ENCODE data around the gene PPP2R5C.
A peak's percentile ranks its signal among the peaks of the same experiment; 100 is the strongest.

PPP2R5C gene

DNA sequence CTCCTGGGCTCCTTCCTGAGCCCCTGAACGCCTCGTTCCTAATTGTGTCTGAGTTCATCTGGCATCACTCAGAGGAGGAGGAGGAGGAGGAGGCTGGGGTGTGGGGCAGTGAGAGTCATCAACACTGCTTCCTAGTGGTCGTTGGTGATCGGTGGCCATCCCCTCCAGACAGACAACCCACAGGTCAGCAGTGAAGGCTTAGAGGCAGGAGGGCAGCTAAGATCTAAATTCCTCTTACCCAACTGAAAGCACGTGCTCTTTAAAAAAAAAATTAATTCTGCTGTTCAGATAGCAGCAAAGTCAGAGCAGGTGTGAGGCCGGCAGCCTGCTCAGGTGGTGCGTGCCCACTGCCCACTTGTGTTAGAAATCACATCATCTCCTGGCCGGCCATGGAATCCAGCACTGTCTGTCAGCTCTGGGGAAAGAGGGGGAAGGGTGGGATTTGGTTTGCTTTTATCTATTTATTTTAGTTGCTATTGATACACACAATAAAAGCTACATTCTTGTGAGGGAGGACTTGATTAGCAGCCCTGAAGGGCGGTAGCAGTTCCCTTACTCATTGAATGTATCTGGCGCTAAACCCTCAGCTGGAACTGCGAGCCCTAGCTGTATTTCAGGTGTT lies 46.6 kb downstream of the PPP2R5C start:
- no peak for DNase-seq
- in situ Hi-C loops (cut with MboI; ENCODE audit: low pct_unique_long_range_greater_than_20kb, low sequenced_read_pairs) = no loop called here

DNA sequence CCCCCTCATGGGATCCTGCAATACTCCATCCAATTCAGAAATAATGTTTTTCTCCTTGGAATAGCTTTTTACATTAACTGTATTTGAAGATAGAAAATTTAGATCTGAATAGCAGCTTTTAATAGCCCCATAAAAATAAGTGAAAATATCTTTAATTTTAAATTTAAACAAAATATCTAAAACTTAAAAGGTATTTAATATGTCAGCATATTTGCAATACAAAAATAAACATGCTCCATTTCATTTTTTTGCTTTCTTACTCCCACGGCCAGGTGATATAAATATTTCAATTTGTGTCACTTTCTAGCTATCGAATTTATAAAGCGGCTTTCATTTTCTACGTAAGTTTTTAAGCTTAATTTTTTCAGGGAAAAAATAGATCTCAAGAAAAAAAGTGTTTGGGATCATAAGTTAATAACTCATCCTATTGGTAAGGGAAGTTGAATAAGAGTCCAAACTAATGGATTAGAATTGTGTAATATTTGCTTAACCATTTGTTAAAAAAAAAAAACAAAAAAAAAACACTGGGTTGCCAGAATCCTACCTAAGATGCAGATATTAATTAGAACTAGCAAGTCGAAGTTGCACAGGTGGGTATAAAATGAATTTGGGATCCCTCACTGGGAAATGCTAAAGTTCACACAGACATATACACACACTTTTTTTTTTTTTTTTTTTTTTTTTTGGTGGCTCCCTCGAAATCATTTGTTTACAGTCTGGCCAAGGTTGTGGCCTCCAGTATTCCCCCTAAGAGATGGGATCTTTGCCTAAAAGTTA lies 47.6 kb downstream of the PPP2R5C start:
- no peak for DNase-seq
- in situ Hi-C loops (cut with MboI; ENCODE audit: low pct_unique_long_range_greater_than_20kb, low sequenced_read_pairs) = no loop called here

DNA sequence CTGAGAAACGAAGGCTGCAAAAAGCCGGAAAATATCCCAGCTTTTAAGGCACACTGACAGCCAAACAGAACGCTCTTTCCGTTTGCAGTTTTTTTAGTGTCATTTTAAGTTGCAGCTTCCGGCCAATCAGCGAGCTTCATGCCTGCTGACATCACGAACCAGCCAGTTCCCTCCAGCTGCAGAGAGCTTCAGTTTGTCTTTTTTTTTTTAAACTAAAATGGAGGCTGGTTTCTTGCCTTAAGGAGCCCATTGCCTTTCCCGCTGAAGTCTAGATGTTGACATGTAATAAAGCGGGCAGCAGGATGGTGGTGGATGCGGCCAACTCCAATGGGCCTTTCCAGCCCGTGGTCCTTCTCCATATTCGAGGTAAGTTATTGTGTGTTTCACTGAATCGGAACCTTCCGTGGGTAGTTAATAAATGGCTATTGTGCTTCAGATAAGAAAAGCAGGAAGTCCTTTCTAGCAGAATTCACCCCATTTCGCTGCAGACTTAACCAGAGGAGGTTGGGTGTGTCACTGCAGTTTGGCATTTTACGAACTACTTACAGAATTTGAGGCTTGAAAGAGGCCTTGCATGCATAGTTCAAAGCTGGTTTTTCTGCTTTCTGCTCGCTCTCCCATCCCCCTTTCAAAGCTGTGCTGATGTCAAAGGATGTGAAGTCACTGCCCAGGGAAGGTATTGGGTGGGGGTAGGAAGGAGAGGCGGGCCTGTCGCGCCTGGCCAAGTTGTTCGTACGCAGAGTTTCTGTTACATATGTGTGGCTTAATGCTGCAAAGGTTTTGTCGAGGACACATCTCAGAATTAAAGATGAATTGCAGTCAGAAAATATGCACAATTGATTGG lies 48.4 kb downstream of the PPP2R5C start:
- DNase-seq = peak; percentile 95
- in situ Hi-C loops (cut with MboI; ENCODE audit: low pct_unique_long_range_greater_than_20kb, low sequenced_read_pairs) = no loop called here

DNA sequence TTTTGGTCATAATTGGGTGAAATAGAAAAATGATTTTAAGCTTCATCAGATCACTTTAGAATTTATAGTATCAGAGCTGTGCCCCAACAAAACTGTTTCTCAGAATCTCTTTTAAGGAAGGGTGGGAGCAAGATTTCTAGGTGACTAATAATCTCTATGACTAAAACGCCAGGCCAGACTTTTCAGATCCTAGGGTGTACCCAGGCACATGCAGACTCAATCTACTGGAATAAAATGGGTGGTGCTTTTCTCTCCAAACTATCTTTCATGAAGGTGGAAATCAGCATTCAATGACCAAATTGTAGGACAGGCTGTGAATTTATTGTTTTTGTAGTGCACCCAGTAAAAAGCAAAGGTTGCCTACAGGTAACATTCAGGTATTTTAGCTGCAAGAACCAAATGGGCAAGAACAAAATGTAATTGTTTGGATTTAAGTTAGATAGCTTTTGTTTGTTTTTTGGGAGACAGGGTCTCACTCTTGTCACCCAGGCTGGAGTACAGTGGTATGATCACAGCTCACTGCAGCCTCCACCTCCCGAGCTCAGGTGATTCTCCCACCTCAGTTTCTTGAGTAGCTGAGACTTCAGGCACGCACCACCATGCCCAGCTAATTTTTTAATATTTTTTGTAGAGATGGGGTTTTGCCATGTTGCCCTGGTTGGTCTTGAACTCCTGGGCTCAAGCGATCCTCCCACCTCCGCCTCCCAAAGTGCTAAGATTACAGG lies 49.5 kb downstream of the PPP2R5C start:
- in situ Hi-C loops (cut with MboI; ENCODE audit: low pct_unique_long_range_greater_than_20kb, low sequenced_read_pairs) = no loop called here
- no peak for DNase-seq

DNA sequence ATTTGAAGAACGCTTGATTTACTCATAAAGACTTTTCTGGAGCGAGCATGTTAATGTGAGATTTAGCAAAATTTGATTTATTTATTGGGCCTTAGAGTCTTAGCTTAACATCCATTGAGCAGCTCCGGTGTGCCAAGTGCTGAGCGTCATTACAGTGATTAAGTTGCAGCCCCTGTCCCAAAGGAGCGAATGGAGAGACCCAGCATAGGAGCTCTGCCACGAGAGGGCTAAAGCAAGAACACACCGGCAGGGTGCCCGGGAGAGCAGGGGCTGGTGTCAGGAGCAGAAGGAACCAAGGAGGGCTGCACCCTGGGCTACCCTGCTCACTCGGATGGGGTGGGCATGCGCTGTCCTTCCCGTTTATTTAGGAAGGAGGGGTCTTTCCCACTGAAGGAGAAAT lies 50.6 kb downstream of the PPP2R5C start:
- DNase-seq = no peak
- in situ Hi-C loops (cut with MboI; ENCODE audit: low pct_unique_long_range_greater_than_20kb, low sequenced_read_pairs) = no loop called here

DNA sequence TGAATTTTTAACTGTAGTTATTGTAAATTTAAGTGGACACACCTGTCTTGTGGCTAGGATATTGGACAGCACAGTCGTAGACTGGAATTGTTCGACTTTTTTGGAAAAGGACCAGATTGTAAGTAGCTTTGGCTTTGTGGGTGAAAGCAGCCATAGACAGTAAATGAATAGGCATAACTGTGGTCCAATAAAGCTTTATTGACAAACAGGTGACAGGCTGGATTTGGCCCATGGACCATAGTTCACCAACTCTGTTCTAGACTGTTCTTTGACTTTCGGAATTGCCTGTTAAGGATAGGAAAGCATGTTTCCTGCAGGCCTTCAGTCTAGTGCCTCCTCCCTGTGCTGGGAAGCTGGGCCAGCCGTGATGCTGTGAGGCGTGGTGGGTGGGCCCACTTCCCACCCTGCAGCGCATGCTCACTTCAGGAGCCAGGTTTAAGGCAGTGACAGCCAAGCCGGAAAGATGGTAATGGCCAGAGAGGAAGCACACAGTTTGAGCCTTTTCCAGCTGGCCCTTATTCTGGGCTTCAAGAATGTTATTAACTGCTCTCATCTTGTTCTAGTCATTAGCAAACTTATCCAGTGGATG lies 51.8 kb downstream of the PPP2R5C start:
- in situ Hi-C loops (cut with MboI; ENCODE audit: low pct_unique_long_range_greater_than_20kb, low sequenced_read_pairs) = no loop called here
- no peak for DNase-seq

DNA sequence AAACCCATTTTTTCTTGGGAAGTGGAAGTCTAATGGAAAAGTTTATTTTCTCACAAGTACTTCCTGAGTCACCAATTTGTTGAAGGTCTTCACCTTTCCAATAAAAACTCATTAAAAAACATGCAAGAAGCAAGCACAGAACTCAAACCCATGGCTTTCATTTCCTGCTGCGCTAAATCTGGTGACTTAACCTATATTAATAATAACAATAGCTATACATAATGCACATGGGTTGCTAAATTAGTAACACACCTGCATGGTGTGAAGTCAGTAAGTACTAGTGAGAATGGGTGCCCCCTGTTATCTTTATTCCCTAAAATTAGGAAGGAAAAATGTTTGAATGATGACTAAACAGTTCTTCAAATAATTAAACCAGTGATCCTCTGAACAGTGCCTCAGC lies 52.3 kb downstream of the PPP2R5C start:
- no peak for DNase-seq
- in situ Hi-C loops (cut with MboI; ENCODE audit: low pct_unique_long_range_greater_than_20kb, low sequenced_read_pairs) = no loop called here

DNA sequence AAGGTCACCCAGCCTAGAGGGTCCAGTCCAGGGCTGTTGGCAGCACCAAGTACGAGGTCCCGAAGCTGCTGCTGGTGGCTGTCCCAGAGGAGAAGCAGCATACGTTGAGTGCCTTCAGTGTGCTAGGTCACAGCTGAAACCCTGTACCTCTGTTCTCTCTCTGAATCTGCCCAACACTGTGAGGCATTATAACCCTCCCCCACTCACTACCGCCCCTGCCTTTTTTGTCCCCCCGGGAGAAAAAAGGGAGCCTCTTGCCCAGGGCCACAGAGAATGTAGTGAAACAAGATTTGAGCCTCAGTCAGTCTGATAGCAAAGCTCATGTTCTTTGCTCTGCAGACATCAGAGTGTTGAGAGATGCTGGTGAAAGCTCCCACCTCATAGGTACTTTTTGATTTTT lies 53.4 kb downstream of the PPP2R5C start:
- in situ Hi-C loops (cut with MboI; ENCODE audit: low pct_unique_long_range_greater_than_20kb, low sequenced_read_pairs) = no loop called here

DNA sequence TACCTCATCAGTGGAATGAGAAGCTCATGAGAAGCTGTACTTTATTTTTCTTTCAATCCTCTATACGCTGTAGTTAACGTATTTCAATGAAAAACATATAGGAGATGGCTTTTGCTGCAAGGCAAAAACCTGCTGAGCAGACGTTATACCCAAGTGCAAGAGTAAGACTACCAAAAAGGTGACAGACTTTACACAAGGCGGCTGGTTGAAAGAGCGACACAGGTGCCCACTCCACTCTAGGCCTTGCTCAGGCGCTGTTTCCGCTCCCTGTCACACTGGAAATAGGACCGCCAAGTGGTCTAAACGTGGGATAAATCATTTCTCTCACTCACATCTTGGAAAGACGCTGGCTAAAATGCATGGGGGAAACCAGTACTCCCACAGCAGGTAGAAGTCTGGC lies 54.5 kb downstream of the PPP2R5C start:
- in situ Hi-C loops (cut with MboI; ENCODE audit: low pct_unique_long_range_greater_than_20kb, low sequenced_read_pairs) = no loop called here
- DNase-seq = no peak

More for the DNA sequence above, 53.4 kb downstream of the PPP2R5C start:
- no peak for DNase-seq

DNA sequence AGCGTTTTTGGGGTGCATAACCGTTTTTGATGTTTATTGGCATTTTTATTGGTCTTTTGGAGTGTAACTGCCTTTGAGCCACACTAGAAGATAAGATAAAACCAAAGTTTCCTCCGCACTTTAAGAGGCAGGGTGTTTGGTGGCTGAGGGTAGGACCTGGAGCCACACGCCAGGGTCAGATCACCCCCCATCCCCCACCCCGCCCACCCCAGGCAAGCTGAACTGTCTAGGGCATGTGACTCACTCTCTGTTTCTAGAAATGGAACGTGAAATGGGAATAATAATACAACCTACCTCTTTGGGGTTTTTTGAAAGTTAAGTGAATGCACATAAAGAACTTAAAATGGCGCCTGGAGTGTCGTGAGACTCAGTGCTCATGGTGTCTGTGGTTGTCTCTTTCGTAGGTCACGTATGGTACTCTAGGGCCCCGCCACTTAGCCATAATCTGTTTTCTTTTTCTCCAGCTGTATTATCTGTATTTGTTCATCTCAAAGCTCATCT lies 56.0 kb downstream of the PPP2R5C start:
- in situ Hi-C loops (cut with MboI; ENCODE audit: low pct_unique_long_range_greater_than_20kb, low sequenced_read_pairs) = no loop called here
- DNase-seq = no peak

DNA sequence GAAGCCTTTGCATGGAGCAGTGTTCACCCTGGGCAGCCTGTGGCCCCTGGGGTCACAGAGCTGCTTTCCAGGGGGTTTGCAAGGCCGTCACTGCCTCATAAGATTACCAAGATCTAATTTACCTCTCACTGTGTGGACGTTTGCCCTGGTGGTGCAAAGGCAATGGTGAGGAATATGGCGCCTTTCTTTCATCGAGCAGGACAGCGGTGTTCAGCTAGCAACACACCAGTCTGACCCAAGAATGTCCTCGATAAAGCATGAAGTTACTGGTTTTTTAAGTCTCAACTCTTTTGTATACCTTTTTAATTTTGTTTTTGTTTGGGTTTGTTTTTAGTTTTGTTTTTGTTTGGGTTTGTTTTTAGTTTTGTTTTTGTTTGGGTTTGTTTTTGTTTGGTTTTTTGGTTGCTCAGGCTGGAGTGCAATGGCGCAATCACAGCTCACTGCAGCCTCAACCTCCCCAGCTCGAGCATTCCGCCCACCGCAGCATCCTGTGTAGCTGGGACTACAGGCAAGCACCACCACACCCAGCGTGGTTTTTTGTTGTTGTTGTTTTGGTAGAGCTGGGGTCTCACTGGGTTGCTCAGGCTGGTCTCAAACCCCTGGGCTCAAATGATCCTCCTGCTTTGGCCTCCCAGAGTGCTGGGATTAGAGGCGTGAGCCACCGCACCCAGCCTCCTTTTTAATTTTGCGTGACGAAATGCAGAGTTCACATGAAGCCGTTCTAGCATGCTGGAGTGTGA lies 57.9 kb downstream of the PPP2R5C start:
- in situ Hi-C loops (cut with MboI; ENCODE audit: low pct_unique_long_range_greater_than_20kb, low sequenced_read_pairs) = no loop called here

DNA sequence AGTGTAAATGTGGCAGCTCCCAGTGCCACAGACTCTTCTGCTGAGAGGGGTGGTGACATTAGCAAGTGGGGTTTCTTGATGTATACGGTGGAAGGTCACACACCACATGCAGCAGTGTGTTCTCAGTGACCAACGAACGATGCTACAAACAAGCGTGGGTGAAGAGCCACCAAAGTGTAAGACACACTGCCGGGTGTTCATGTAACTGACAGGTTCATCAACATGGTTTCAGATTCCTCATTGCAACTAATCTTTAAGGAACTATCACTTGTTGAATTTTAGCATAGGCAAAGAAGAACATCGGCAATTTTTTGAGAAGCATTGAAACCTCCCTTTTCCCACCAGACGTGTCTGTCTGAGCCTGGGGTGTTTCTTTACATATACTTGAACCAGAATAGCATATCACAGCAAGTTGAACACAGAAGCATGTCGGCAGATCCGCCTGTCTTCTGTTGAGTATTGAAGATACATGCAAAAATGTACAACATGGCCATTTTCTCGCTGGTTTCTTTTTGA lies 58.8 kb downstream of the PPP2R5C start:
- in situ Hi-C loops (cut with MboI; ENCODE audit: low pct_unique_long_range_greater_than_20kb, low sequenced_read_pairs) = no loop called here
- DNase-seq = no peak

More for the DNA sequence above, 57.9 kb downstream of the PPP2R5C start:
- no peak for DNase-seq

DNA sequence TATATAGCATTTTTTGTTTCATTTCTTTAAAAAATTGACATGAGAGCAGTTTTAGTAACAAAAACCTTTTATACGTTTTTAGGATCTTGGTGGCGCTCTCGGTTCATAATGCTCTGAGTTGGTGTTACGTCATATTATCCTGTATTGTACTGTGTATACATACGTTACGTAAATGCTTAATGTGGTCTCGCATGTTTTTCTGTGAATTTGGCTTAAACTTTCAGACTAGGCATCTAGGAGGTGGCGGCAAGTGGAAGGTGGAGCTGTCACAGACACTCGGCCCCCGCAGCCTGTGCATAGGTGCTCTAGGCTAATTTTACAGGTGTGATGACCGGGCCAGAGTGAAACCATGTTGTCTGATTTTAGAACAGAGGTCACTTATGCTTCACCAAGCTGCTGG lies 60.0 kb downstream of the PPP2R5C start:
- no peak for DNase-seq
- in situ Hi-C loops (cut with MboI; ENCODE audit: low pct_unique_long_range_greater_than_20kb, low sequenced_read_pairs) = no loop called here

DNA sequence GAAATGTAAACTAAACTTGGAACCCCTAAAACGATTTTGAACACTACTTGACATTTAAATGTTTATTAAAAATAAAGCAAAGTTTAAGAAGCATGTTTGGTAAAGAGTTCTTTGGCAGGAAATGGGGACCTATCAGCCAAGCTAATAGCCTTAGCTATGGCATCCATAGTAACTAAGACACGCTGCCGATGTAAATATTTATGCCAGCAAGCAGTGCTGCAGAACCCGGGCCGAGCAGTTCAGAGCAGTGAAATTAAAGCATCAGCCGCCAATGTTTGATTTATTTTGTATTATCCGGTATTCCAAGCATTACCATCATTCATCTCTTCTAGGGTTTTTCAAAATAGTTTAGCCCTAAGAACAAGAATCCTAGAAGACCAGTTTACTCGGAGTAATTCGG lies 61.6 kb downstream of the PPP2R5C start:
- in situ Hi-C loops (cut with MboI; ENCODE audit: low pct_unique_long_range_greater_than_20kb, low sequenced_read_pairs) = no loop called here

DNA sequence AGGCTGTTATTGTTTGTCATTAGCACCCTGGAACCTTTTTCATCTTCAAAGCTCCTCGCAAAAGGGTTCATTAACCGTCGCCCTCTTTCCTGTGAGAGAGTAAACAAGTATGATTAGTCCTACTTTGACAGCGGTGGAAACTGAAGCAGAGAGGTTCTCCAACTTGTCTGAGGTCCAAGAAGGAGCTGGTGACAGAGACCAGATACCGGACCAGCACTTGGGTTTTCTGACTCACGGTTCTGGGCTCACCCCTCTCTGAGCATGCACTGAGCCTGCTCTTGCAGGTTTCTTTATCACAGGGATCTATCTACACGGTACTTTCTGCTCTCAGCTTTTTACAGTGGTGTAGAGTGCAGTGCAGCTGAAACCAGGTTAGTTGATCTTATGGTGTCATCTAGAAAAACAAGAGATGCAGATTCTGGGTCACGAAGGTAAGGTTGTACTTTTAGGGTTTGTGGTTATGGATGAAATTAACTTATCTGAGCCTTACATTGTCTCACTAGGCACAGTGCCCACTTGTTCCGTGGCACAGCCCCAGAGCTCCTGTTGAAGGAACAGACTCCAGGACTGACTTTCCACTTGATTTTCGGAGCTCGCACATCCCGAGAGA lies 62.1 kb downstream of the PPP2R5C start:
- no peak for DNase-seq
- in situ Hi-C loops (cut with MboI; ENCODE audit: low pct_unique_long_range_greater_than_20kb, low sequenced_read_pairs) = no loop called here

More for the DNA sequence above, 61.6 kb downstream of the PPP2R5C start:
- DNase-seq = no peak

DNA sequence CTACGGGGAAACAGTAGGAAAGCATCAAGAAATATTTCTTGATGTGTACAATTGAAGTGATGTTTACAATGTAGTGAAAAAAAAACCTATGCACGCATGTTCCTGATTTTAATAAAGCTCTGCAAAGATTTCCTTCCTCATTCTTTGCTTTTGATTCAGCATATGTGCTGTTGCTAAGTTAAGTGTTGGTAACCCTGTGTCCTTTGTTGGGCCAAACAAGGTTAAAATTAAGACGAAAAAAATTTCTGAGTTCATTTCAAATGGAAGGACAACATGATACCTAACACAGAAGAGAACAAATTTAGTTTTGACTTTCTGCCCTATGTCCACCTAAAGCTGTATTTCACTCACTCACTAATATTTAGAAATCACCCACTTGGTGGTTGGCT lies 62.8 kb downstream of the PPP2R5C start:
- DNase-seq = peak; percentile 59
- in situ Hi-C loops (cut with MboI; ENCODE audit: low pct_unique_long_range_greater_than_20kb, low sequenced_read_pairs) = no loop called here

DNA sequence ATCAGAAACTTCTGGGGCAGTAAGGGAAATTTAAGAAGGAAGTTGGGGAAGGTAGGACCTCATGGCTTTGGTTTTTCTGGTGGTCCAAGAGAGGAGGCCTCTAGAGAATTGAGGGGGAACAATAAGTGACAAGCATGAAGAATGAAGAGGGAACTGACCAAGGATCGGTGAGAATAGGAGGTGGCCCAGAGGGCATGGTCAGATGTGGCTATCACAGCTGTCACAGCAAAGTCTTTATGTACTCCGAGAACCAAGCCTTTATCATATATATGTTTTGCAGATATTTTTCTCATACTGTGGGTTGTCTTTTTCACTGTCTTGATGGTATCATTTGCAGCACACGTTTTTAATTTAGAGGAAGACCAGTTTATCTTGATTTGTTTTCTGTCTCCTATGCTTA lies 64.3 kb downstream of the PPP2R5C start:
- in situ Hi-C loops (cut with MboI; ENCODE audit: low pct_unique_long_range_greater_than_20kb, low sequenced_read_pairs) = no loop called here
- no peak for DNase-seq

DNA sequence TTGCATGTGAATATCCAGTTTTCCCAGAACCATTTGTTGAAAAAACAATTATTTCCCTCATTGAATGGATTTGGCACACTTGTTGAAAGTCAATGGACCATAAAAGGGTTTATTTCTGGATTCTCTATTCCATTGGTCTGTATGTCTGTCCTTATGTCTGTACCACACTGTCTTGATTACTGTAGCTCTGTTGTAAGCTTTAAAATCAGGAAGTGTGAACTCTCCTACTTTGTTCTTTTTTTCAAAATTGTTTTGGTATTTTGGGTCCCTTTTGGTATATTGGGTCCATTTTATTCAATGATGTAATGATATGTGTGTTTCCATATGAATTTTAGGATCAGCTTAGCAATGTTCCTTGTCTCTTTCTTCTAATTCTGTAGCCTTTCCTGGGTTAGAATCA lies 64.8 kb downstream of the PPP2R5C start:
- in situ Hi-C loops (cut with MboI; ENCODE audit: low pct_unique_long_range_greater_than_20kb, low sequenced_read_pairs) = no loop called here
- no peak for DNase-seq

Data from KBM-7 (cell line).